ENCODE measurements around the gene MGAT4A.
A peak's percentile ranks its signal among the peaks of the same experiment; 100 is the strongest.
"Not testable (repeated sequence)": the region's sequence is repeated elsewhere in the genome, so short reads cannot be mapped to it uniquely, and the experiment has no call there.

Gene MGAT4A

DNA sequence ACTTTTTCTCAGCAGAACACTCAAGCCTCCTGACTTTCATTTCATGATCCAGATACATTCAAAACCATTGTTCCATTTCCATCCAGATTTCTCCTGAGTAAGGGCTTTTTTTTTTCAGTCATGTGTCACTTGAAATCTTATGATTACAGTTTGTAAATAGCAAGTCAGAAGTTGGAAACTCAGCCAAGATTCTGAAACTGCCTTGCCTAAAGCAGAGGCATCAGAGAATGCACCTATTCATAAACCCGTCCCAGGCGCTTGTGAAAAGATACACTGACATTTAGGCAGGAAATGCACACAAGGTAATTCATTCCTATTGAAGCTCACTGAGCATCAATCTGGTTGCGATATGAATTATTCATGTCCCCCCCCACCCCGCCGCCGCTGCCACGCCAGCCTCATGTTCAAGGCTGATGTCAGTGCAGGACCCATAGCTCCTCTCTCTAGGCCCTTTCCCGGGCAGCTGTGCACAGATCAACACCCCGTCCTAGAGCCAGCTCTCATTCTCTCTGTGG lies 30.4 kb upstream of the MGAT4A start:
- in situ Hi-C loops (cut with MboI; ENCODE audit: low pct_unique_long_range_greater_than_20kb, low sequenced_read_pairs) = no loop called here
- no peak for DNase-seq

GRCh38 chr2:98759827-98760625 lies 29.1 kb upstream of the MGAT4A start:
- peak; percentile 10 for DNase-seq
- in situ Hi-C loops (cut with MboI; ENCODE audit: low pct_unique_long_range_greater_than_20kb, low sequenced_read_pairs) = no loop called here

- DNase-seq = peak; percentile 60
- in situ Hi-C loops (cut with MboI; ENCODE audit: low pct_unique_long_range_greater_than_20kb, low sequenced_read_pairs) = no loop called here
Measured at GRCh38 chr2:98759338-98759737, 28.4 kb upstream of the MGAT4A start.

- DNase-seq = peak; percentile 96
- in situ Hi-C loops (cut with MboI; ENCODE audit: low pct_unique_long_range_greater_than_20kb, low sequenced_read_pairs) = no loop called here
Measured at GRCh38 chr2:98757904-98758421, 27.0 kb upstream of the MGAT4A start.

DNA sequence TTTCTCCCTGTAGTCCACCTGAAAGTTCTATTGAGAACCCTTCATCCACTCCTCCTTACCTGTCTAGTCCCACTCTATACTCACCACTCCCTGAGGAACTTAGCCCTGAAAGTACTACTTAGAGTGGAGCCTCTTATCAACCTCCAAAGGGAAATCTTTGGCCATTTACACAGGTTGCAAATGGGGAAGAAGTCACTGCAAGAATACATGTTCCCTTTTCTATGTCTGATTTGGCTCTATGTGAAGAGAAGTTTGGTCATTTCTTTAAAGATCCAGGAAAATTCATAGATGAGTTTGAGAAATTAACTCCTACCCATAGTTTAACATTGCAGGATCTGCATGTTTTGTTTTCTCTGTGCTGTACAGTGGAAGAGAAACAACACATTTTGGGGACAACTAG lies 22.9 kb upstream of the MGAT4A start:
- no peak for DNase-seq

GRCh38 chr2:98752711-98753110 lies 21.8 kb upstream of the MGAT4A start:
- in situ Hi-C loops (cut with MboI; ENCODE audit: low pct_unique_long_range_greater_than_20kb, low sequenced_read_pairs); DNase-seq: not testable (repeated sequence)

More for the DNA sequence above, 22.9 kb upstream of the MGAT4A start:
- in situ Hi-C loops (cut with MboI; ENCODE audit: low pct_unique_long_range_greater_than_20kb, low sequenced_read_pairs) = no loop called here

GRCh38 chr2:98751748-98752147 lies 20.8 kb upstream of the MGAT4A start:
- DNase-seq = no peak
- in situ Hi-C loops (cut with MboI; ENCODE audit: low pct_unique_long_range_greater_than_20kb, low sequenced_read_pairs) = no loop called here

DNA sequence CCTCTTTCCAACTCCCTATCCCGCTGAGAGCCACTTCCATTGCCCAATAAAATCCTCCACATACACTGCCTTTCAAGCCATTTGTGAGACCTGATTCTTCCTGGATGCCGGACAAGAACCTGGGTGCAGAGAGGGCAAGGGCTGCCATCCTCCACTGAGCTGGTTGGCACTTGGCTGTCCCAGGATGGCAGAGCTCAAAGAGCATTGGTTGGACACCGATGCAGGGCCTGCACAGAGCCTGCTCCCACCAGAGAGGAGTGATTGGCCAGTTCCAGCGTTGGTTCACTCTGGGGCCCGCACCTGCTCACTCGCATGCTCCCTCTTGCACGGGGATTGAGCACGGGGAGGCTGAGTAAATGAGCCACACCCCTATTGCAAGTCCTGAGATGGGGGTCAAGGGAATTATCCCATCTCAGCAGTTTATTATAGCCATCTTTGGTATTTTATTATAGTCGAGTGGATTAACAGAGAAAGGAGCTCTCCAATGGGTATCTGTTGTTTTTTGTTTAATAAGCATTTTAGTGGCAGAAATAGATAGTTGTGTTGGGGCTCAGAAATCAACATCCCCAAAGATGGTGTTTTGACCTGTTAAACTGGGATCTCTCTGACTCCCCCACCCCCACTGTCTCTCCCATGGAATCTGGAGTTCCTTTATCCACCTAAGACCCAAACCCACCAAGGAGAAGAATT lies 19.8 kb upstream of the MGAT4A start:
- in situ Hi-C loops (cut with MboI; ENCODE audit: low pct_unique_long_range_greater_than_20kb, low sequenced_read_pairs) = no loop called here
- no peak for DNase-seq

- peak; percentile 84 for DNase-seq
- in situ Hi-C loops (cut with MboI; ENCODE audit: low pct_unique_long_range_greater_than_20kb, low sequenced_read_pairs) = no loop called here
Measured at GRCh38 chr2:98749066-98749450, 18.1 kb upstream of the MGAT4A start.

DNA sequence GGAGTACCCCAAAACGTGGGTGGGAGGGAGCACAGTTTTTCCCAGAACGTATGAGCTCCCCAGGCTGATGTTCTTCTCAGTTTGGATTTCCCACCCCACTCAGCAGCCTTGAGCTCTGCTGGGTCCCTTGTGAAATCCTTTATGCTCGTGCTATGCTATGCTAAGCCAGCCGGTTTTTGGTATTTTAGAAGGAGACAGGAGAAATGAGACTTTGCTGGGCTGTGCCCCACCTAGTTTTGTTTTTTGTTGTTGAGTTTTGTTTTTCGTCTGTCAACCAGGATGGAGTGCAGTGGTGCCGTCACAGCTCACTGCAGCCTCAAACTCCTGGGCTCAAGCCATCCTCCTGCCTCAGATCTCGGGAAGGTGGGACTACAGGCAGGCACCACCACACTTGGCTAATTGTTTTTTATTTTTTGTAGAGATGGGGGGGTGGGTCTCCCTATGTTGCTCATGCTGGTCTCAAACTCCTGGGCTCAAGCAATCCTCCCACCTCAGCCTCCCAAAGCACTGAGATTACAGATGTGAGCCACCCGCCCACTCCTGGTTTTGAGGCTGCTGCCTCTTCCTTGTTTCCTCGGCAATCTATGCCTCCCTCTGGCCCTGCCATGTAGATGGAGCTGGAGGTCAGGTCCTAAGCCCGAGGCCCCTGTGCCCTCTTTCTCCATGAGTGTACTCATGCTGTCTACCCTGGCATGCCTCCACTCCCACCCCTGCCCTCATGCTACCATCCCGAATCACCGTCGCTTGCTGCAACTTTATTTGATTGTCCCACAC lies 17.5 kb upstream of the MGAT4A start:
- DNase-seq = no peak
- in situ Hi-C loops (cut with MboI; ENCODE audit: low pct_unique_long_range_greater_than_20kb, low sequenced_read_pairs) = no loop called here

DNA sequence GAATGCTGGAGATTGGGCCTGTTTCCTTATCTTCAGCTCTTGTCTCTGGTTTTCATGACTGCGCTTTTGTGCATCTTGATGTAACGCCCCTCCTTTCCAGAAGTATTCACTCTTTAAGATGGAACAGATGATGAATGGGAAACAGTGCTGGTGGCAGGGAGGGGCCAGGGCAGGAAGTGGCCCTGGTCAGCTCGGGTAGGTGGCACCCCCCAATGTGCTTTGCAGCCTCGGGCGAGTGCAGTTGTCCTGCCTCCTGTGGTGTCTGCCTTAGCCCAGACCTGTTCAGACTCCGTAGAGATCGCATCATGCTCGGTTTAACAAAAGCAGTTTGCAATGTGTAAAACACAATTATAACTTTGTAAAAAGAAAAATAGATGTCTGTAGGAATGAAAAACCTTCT lies 17.0 kb upstream of the MGAT4A start:
- DNase-seq = no peak
- in situ Hi-C loops (cut with MboI; ENCODE audit: low pct_unique_long_range_greater_than_20kb, low sequenced_read_pairs) = no loop called here

GRCh38 chr2:98746426-98746825 lies 15.5 kb upstream of the MGAT4A start:
- in situ Hi-C loops (cut with MboI; ENCODE audit: low pct_unique_long_range_greater_than_20kb, low sequenced_read_pairs) = no loop called here
- no peak for DNase-seq

DNA sequence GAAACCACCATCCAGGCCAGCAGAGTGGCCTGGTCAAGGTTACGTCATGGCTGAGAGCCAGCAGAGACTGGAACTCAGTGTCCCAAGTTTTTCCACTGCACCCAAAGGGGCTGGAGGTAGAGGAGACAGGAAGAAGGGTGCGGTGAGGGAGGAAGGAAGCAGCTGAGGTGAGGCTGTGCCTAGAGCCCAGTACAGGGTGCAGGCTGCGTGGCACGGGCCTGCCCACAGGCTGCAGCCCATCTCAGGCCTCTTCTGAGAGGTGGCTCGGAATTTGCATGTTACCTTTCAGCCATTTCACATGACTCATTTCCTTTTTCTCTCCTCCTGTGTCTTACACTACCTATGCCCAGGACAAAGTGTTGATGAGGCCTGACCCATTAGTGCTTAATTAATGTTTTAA lies 13.7 kb upstream of the MGAT4A start:
- in situ Hi-C loops (cut with MboI; ENCODE audit: low pct_unique_long_range_greater_than_20kb, low sequenced_read_pairs) = no loop called here
- DNase-seq = no peak

- DNase-seq = no peak
- in situ Hi-C loops (cut with MboI; ENCODE audit: low pct_unique_long_range_greater_than_20kb, low sequenced_read_pairs) = no loop called here
Measured at GRCh38 chr2:98743835-98744234, 12.9 kb upstream of the MGAT4A start.

- in situ Hi-C loops (cut with MboI; ENCODE audit: low pct_unique_long_range_greater_than_20kb, low sequenced_read_pairs) = no loop called here
Measured at GRCh38 chr2:98739020-98739419, 8.1 kb upstream of the MGAT4A start.

GRCh38 chr2:98738304-98738703 lies 7.4 kb upstream of the MGAT4A start:
- DNase-seq = no peak
- in situ Hi-C loops (cut with MboI; ENCODE audit: low pct_unique_long_range_greater_than_20kb, low sequenced_read_pairs) = no loop called here

More at GRCh38 chr2:98739020-98739419, 8.1 kb upstream of the MGAT4A start:
- DNase-seq = no peak

- in situ Hi-C loops (cut with MboI; ENCODE audit: low pct_unique_long_range_greater_than_20kb, low sequenced_read_pairs) = no loop called here
- DNase-seq = no peak
Measured at GRCh38 chr2:98737848-98738247, 6.9 kb upstream of the MGAT4A start.

DNA sequence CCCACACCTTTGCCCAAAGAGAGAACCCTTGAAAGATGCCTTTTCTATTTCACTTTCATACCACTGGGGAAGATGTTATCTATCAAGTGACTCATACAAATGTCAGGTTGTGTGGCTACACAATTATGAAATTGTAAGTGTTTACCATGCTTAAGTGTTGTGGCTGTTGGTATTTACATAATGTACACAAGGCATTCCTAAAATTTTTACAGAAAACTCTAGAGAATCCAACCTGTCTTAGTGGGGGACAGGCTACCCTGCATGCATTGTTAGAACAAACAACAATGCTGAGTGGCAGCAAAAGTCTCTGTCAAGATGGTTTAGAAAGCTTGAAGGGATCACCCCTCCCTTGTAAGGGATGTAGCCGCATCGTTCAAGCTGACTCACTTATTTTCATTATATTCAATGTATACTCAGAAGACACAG lies 5.5 kb upstream of the MGAT4A start:
- DNase-seq = no peak
- in situ Hi-C loops (cut with MboI; ENCODE audit: low pct_unique_long_range_greater_than_20kb, low sequenced_read_pairs) = no loop called here

DNA sequence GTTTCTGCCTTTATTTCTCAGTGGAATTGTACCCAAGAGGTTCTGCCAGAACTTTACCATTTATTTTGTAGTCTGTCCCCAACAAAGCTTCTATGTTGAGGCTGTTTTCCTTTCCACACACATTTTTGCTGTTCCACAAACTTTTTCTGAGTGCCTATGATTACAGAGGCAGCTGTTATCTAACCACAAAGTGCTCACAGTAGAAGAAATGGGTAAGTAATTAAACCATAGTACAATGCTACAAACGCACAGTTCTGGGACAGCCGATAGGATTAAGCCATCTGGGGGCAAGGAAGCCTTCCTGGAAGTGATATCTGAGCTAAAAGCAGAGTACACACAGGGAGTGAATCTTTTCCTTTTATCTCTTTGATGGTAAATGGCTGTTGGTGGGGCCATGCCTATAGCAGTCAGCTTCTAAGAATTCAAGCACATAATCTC lies 3.9 kb upstream of the MGAT4A start:
- DNase-seq = peak; percentile 38
- in situ Hi-C loops (cut with MboI; ENCODE audit: low pct_unique_long_range_greater_than_20kb, low sequenced_read_pairs) = no loop called here

All from KBM-7 (cell line).